GM20431 (cell line): ENCODE data around the gene RHCE.
"Not testable (repeated sequence)": the region's sequence is repeated elsewhere in the genome, so short reads cannot be mapped to it uniquely, and the experiment has no call there.

Source experiments
- in situ Hi-C: fragments of 300-500 bp; cut with MseI, MboI; formaldehyde crosslinking; loops from one replicate; pipeline ENCODE4 v1.15.0; 2020; ENCODE audit warnings: low sequenced_read_pairs; ENCODE audit not compliant: unreplicated experiment

Gene RHCE

DNA sequence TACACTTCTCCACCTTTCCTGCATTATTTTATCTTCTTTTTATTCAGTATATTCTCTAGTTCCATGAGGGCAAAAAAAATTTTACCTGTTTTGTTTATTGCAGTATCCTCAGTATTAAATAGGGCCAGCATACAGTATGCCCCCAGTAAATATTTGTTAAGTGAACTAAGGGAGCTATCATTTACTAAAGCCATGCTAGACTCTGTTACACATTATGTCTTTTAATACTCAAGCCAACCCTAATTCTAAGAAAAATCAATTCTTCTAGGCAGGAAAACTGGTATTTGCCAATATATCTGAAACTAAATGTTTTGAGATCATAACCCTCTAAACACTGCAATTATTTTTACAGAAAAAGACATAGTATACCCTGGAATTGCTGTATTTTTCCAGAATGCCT is 64.2 kb downstream of the RHCE start:
- in situ Hi-C loops, result no loop called here

DNA sequence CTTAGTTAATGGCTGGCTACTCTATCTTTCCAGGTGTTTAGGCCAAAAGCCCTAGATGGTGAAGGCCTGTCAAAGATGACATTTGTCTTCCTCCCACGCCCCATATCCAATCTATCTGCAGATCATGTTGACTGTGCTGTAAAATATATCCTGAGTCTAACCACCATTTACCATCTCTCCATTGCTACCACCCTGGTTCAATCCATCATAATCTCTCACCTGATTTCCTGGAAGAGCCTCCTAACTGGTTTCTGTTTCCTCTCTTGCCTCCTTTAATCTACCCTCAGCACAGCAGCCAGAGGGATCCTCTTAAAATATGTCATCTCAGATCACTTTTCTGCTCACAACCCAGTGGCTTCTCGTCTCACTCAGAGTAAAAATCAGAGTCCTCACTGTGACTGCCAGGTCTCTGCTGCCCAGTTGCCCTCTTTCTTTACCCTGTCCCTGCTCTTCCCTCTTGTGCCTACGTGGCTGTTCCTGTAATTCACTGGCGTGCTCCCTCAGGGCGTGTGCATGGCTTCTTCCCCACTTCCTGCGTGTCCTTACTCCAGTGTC is 64.7 kb downstream of the RHCE start:
- in situ Hi-C loops, result no loop called here

- in situ Hi-C loops, result loop anchor here (10.0 kb wide), 1 partner anchor 95 kb away; no protein-coding TSS in a partner anchor
Measured at GRCh38 chr1:25349606-25350005, 71.0 kb downstream of the RHCE start.

- in situ Hi-C loops, result loop anchor here (10.0 kb wide), 1 partner anchor 93 kb away; no protein-coding TSS in a partner anchor
Measured at GRCh38 chr1:25347556-25347955, 73.1 kb downstream of the RHCE start.

GRCh38 chr1:25343872-25344271 is 76.8 kb downstream of the RHCE start:
- in situ Hi-C loops, result loop anchor here (10.0 kb wide), 1 partner anchor 89 kb away; no protein-coding TSS in a partner anchor

DNA sequence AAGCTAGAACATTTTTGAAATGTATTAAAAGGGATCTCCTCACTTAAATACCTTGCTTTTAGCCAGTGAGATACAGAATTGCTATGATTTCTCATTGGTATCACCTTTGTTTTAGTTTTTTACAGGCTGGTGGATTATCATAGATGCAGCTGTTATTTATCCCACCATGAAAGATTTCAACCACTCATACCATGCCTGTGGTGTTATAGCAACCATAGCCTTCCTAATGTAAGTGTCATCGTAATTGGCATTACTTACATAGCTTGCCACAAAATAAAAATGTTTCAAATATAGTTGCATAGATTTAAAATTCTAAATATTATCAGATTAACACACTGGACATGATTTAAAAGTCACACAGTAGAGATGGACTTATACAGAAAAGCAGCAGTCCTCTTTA is 77.8 kb downstream of the RHCE start:
- in situ Hi-C loops, result loop anchor here (10.0 kb wide), 1 partner anchor 88 kb away; no protein-coding TSS in a partner anchor

DNA sequence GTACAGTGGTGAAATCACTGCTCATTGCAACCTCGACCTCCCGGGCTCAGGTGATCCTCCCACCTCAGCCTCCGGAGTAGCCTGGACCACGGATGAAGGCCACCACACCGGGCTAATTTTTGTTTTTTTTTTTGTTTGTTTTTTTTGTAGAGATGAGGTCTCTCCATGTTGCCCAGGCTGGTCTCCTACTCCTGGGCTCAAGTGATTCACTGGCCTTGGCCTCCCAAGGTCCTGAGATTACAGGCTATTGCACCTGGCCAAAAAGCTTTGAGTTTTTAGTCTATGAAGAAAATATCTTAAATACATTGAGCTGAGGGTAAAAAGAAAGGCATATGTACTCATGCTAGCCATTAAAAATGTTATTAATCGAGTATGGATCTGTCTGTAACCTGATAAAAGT is 78.9 kb downstream of the RHCE start:
- in situ Hi-C loops, result loop anchor here (10.0 kb wide), 1 partner anchor 87 kb away; no protein-coding TSS in a partner anchor

GRCh38 chr1:25338986-25339385 is 81.6 kb downstream of the RHCE start:
- in situ Hi-C loops, result no loop called here

- in situ Hi-C loops, result no loop called here
Measured at GRCh38 chr1:25338188-25338981, 82.2 kb downstream of the RHCE start, which contains the start of gene TMEM50A. Gene TMEM50A, plus strand, starts transcription at chr1:25338334. Its CDS starts 2,153 bp downstream, at chr1:25340487.

GRCh38 chr1:25337483-25338187 is 83.0 kb downstream of the RHCE start:
- in situ Hi-C loops, result not testable (repeated sequence)

DNA sequence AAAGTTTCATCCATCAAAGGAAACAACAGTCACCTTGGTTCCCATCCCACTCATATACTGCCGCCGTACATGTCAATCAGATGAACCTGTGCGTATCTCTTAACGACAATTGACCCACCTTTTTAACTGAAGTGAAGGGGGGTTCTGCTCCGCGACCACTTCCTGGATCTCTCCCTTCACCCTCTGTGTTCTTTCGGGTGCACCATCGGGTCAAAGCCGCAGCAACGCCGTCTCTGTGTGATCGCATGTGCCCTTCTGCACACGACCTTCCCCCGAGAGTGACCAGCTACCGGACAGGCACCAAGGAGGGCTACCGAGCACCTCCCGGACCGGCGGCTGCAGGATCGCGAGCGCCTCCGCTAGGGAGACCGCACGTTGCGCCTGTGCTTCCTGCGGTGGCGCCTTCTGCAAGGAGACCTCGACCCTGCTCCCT is 83.7 kb downstream of the RHCE start:
- in situ Hi-C loops, result not testable (repeated sequence)

DNA sequence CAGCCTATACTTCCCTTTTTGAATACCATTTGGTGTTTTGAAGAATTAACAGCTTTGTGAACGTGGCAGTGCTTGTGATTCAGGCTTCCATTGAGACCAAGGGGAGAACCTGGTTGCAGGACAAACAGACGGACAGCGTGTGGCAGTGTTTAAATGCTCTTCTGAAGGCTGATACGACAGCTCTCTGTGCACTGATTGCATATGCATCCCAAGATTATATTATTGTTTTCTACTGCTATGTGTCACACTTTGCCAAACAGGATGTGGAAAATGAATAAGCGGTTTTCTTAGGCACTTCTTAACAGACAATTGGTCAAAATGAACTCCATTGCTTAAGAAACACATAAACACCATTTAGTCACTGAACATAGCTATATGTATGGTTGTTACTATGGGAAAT is 90.7 kb downstream of the RHCE start:
- in situ Hi-C loops, result not testable (repeated sequence)

DNA sequence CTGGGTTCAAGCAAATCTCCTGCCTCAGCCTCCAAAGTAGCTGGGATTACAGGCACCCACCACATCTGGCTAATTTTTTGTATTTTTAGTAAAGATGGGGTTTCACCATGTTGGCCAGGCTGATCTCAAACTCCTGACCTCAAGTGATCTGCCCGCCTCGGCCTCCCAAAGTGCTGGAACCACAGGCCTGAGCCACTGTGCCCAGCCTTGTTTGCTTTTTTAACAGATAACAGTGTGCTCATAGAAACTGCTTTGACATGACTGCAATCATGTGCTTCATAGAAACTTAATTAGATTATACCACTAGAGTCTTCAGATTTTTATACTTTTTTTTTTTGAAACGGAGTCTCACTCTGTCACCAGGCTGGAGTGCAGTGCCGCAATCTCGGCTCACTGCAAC is 91.3 kb downstream of the RHCE start:
- in situ Hi-C loops, result not testable (repeated sequence)

DNA sequence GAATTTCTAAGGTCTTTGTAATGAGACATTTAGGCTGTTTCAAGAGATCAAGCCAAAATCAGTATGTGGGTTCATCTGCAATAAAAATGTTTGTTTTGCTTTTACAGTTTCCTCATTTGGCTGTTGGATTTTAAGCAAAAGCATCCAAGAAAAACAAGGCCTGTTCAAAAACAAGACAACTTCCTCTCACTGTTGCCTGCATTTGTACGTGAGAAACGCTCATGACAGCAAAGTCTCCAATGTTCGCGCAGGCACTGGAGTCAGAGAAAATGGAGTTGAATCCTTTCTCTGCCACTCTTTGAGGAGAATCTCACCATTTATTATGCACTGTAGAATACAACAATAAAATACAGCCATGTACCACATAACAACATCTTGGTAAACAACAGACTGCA is 91.8 kb downstream of the RHCE start:
- in situ Hi-C loops, result not testable (repeated sequence)

- in situ Hi-C loops, result not testable (repeated sequence)
Measured at GRCh38 chr1:25327864-25328790, 92.5 kb downstream of the RHCE start.

DNA sequence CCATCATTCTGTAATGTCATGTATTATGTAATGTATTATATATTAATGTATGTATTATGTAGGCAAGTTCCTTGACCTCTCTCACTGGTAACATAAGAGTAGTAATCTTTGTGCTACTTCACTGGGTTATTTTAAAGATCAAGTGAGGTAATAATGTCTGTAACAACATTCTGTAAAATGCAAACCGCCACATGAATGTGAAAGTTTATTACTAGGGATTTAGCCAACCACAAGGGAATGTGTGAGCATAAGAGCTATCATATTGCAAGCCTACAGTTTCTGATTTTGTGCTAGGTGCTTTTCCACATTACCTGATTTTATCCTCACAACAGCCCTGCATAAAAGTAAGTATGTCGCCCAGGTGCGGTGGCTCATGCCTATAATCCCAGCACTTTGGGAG is 96.2 kb downstream of the RHCE start:
- in situ Hi-C loops, result not testable (repeated sequence)

DNA sequence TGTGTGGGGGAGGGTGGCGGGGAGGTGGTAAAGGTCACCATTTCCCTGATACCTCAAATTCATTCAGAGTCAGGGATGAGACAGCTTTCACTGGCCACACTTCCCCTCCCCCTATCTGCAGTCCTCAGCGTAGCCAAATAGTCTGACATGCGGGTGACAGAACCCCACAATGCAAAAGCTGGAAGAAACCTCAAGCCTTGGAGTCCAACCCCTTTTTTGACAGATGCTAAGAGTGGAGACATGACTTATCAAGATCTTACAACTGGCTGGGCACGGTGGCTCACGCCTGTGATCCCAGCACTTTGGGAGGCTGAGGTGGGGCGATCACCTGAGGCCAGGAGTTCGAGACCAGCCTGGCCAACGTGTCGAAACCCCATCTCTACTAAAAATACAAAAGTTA is 98.5 kb downstream of the RHCE start:
- in situ Hi-C loops, result not testable (repeated sequence)

- in situ Hi-C loops, result not testable (repeated sequence)
Measured at GRCh38 chr1:25320314-25320938, 100.2 kb downstream of the RHCE start.

DNA sequence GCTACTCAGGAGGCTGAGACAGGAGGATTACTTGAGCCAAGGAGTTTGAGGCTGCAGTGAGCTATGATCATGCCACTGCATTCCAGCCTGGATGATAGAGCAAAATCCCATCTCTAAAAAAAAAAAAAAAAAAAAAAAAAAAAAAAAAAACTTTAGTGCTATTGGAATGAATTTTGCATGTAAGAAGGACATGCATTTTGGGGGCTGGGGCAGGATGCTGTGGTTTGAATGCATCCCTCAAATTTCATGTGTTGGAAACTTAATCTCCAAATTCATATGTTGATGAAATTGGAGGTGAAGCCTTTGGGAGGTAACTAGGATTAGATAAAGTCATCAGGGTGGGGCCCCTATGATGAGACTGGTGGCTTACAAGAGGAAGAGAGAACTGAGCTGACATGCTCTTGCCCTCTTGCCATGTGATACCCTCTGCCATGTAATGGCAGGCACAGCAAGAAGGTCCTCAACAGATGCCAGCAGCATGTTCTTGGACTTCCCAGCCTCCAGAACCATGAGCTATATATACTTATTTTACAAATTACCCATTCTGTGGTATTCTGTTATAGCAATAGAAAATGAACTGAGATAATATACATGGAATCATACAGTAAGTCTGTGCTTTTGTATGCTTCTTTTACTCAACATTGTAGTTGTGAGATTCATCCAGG is 107.7 kb downstream of the RHCE start:
- in situ Hi-C loops, result not testable (repeated sequence)
